ENCODE data around the gene DISP3.

GRCh38 chr1:11525151-11525505 lies 46.2 kb downstream of the DISP3 start:
- TF ChIP-seq CTCF (IDR thresholded peaks at IDR 0.05), result no peak
- TF ChIP-seq POLR2A (IDR thresholded peaks at IDR 0.05), result no peak
